Measurements from ENCODE around the gene MRPL52.
"Not testable (repeated sequence)": the region's sequence is repeated elsewhere in the genome, so short reads cannot be mapped to it uniquely, and the experiment has no call there.

Gene MRPL52

GRCh38 chr14:22805235-22805634, 24.5 kb upstream of the MRPL52 start:
- not testable (repeated sequence) for H3K27me3 ChIP-seq (ENCODE audit: insufficient read depth, poor library complexity, severe bottlenecking); DNase-seq (ENCODE audit: low read depth in 1 of 2, low spot score in 1 of 2); H3K4me3 ChIP-seq (replicated peaks; ENCODE audit: insufficient read depth, low read length); H3K27ac ChIP-seq (replicated peaks)

GRCh38 chr14:22807432-22808087, 22.1 kb upstream of the MRPL52 start:
- no peak for DNase-seq (ENCODE audit: low read depth in 1 of 2, low spot score in 1 of 2)
- TF ChIP-seq GABPA (IDR thresholded peaks at IDR 0.05; ENCODE audit: low read depth) (no peak), SPI1 (IDR thresholded peaks at IDR 0.05; ENCODE audit: borderline replicate concordance, low read depth) (no peak), POLR2AphosphoS5 (IDR thresholded peaks at IDR 0.05; ENCODE audit: low read depth) (no peak), REST (IDR thresholded peaks at IDR 0.05; ENCODE audit: insufficient replicate concordance, low read depth) (no peak), CTCF (IDR thresholded peaks at IDR 0.05; ENCODE audit: insufficient read depth, low read length) (no peak)
- H3K4me3 ChIP-seq (replicated peaks; ENCODE audit: insufficient read depth, low read length): no peak overlapping the region
- H3K27me3 ChIP-seq (ENCODE audit: insufficient read depth, poor library complexity, severe bottlenecking): no peaks in the 10 kb centered on the region
- no peak overlapping the region for H3K27ac ChIP-seq (replicated peaks)

GRCh38 chr14:22808388-22809209, 21.1 kb upstream of the MRPL52 start:
- no peak for DNase-seq (ENCODE audit: low read depth in 1 of 2, low spot score in 1 of 2)
- Histone ChIP-seq H3K27me3 (ENCODE audit: insufficient read depth, poor library complexity, severe bottlenecking) (no peaks in the 10 kb centered on the region), H3K4me3 (replicated peaks; ENCODE audit: insufficient read depth, low read length) (no peak overlapping the region), H3K27ac (replicated peaks) (no peak overlapping the region)
- TF ChIP-seq POLR2AphosphoS5 (IDR thresholded peaks at IDR 0.05; ENCODE audit: low read depth): no peak
- TF ChIP-seq GABPA (IDR thresholded peaks at IDR 0.05; ENCODE audit: low read depth): no peak
- TF ChIP-seq REST (IDR thresholded peaks at IDR 0.05; ENCODE audit: insufficient replicate concordance, low read depth): no peak
- TF ChIP-seq SPI1 (IDR thresholded peaks at IDR 0.05; ENCODE audit: borderline replicate concordance, low read depth): no peak
- no peak for TF ChIP-seq CTCF (IDR thresholded peaks at IDR 0.05; ENCODE audit: insufficient read depth, low read length)

GRCh38 chr14:22811722-22812121, 18.0 kb upstream of the MRPL52 start:
- no peaks in the 10 kb centered on the region for H3K27me3 ChIP-seq (ENCODE audit: insufficient read depth, poor library complexity, severe bottlenecking)
- H3K4me3 ChIP-seq (replicated peaks; ENCODE audit: insufficient read depth, low read length): no peak overlapping the region
- no peak overlapping the region for H3K27ac ChIP-seq (replicated peaks)
- DNase-seq (ENCODE audit: low read depth in 1 of 2, low spot score in 1 of 2): no peak
- TF ChIP-seq CTCF (IDR thresholded peaks at IDR 0.05; ENCODE audit: insufficient read depth, low read length) (no peak), GABPA (IDR thresholded peaks at IDR 0.05; ENCODE audit: low read depth) (no peak), REST (IDR thresholded peaks at IDR 0.05; ENCODE audit: insufficient replicate concordance, low read depth) (no peak), SPI1 (IDR thresholded peaks at IDR 0.05; ENCODE audit: borderline replicate concordance, low read depth) (no peak), POLR2AphosphoS5 (IDR thresholded peaks at IDR 0.05; ENCODE audit: low read depth) (no peak)
